ENCODE measurements around the gene ITGB6.

ITGB6 gene

GRCh38 chr2:160097326-160097725 is 102.7 kb downstream of the ITGB6 start:
- no peak for DNase-seq (ENCODE audit: low spot score)
- H3K27ac ChIP-seq = no peak overlapping the region
- CTCF ChIA-PET = interaction anchor here (0.6 kb wide), 1 partner anchor 1154 kb away, joined by 4 read pairs; no protein-coding TSS in a partner anchor
- no peak for TF ChIP-seq CTCF (conservative IDR thresholded peaks at IDR 0.05; ENCODE audit: low read depth)
- POLR2A ChIA-PET (ENCODE audit: low non-redundant PET) = no interaction called here

GRCh38 chr2:160096409-160096808 is 103.7 kb downstream of the ITGB6 start:
- no peak for TF ChIP-seq CTCF (conservative IDR thresholded peaks at IDR 0.05; ENCODE audit: low read depth)
- no peak for DNase-seq (ENCODE audit: low spot score)
- POLR2A ChIA-PET (ENCODE audit: low non-redundant PET) = no interaction called here
- CTCF ChIA-PET = no interaction called here
- H3K27ac ChIP-seq = no peak overlapping the region

GRCh38 chr2:160092445-160092844 is 107.6 kb downstream of the ITGB6 start:
- no peak for DNase-seq (ENCODE audit: low spot score)
- TF ChIP-seq CTCF (conservative IDR thresholded peaks at IDR 0.05; ENCODE audit: low read depth) = no peak
- CTCF ChIA-PET = no interaction called here

GRCh38 chr2:160091381-160091780 is 108.7 kb downstream of the ITGB6 start:
- H3K27ac ChIP-seq = peak overlapping the region; percentile 99
- TF ChIP-seq CTCF (conservative IDR thresholded peaks at IDR 0.05; ENCODE audit: low read depth) = no peak
- ChIA-PET CTCF (interaction anchor here (0.6 to 2.0 kb wide), 3 partner anchors 19 to 161 kb away, joined by 4 to 13 read pairs (median 5); no protein-coding TSS in a partner anchor), POLR2A (ENCODE audit: low non-redundant PET) (no interaction called here)
- DNase-seq (ENCODE audit: low spot score) = peak; percentile 92

More at GRCh38 chr2:160092445-160092844, 107.6 kb downstream of the ITGB6 start:
- H3K27ac ChIP-seq = peak overlapping the region; percentile 99
- POLR2A ChIA-PET (ENCODE audit: low non-redundant PET) = no interaction called here

- ChIA-PET CTCF (no interaction called here), POLR2A (ENCODE audit: low non-redundant PET) (no interaction called here)
- H3K27ac ChIP-seq = no peak overlapping the region
- TF ChIP-seq CTCF (conservative IDR thresholded peaks at IDR 0.05; ENCODE audit: low read depth) = no peak
- DNase-seq (ENCODE audit: low spot score) = no peak
These were observed 112.0 kb downstream of the ITGB6 start for GRCh38 chr2:160087854-160088745.

- no peak overlapping the region for H3K27ac ChIP-seq
- CTCF ChIA-PET = interaction anchor here (0.6 to 1.1 kb wide), 4 partner anchors 9 to 25 kb away, joined by 3 to 4 read pairs (median 3); no protein-coding TSS in a partner anchor
- POLR2A ChIA-PET (ENCODE audit: low non-redundant PET) = no interaction called here
- TF ChIP-seq CTCF (conservative IDR thresholded peaks at IDR 0.05; ENCODE audit: low read depth) = no peak
- no peak for DNase-seq (ENCODE audit: low spot score)
These were observed 114.4 kb downstream of the ITGB6 start for GRCh38 chr2:160085662-160086061.
